NCI-H1417 (cell line): ENCODE results near the gene GLCE.
"Not testable (repeated sequence)": the region's sequence is repeated elsewhere in the genome, so short reads cannot be mapped to it uniquely, and the experiment has no call there.

Source experiments
- DNase-seq, 3 experiments: peaks; one replicate each; lab custom pipeline; 2025; lab: John Stamatoyannopoulos, UW

GLCE gene

DNA sequence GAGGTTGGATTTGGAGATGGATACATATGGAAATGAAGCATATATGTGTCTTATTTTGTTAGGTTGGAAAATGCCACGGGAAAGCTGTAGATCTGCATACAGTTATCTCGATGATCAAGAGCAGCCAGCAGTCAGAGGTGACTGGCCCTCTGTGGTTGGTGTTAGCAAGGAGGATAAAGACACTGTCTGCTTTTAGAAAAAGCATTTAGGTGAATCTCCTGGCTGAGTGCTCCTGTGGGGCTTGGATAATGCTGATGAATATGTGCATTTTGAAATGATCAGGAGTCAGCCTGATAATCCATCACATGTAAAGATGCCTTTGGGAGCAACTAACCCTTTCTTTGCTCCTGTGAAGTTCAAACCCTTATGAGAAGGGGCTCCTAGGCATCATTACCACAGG, 24.9 kb upstream of the GLCE start:
- DNase-seq, result no peak

DNA sequence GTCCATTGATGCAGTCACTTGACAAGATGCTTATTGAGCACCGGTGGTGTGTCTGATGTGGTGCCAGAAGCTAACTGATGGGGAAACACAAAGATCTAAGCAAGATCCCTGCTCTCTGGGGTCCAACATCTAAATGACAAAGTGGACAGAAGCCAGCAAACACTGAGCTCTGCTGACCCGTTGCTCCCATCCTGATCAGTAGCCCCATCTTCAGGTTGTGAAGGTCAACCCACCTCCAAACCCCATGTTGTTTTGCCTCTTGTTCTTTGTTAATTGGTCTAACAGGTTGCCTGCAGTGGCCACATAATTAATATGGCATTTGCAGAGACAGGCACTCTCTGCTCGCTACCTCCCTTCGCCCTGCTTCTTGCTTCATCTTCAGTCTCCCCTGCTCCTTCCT, 21.5 kb upstream of the GLCE start:
- peak in 1 of 3 experiments; percentile 48 for DNase-seq

DNA sequence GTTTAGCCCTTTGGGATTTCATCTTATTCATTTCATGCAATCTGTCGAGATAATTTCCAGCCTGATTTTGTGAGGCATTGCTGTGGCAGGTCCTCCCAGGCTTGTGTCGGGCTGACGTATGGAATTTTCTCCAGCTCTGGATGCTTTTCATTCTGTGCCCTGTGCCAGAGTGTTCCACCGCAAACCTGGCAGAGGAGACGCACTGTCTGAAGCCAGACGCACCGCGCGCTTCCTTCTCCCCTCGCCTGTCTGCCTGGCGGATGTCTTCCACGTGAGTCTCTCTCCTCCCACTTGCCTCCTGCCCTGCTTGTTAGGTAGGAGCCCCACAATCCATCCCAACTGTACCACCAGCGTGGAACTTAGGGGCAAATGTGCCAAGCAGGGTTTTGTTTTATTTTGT, 20.1 kb upstream of the GLCE start:
- no peak for DNase-seq

DNA sequence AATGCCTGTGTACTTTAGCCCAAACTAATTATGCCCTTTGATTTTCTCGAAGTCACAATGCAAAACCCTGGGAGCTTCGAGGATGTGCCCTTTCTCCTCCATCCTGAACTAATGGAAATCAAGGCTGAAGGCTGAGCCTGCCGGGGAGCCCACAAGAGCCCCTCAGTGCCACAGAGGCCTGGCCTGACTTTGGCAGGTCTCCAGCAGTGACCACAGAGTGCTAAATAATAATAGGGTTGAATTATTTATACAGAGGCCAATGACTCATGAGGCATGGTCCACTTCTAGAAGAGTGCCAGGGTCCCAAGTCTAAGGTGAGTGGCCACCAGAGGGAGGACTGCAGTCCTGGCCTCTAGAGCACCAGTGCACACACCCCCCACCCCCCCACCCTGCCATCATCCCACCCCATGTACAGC, 19.1 kb upstream of the GLCE start:
- DNase-seq, result peak in 2 of 3 experiments; percentile 46 to 86

DNA sequence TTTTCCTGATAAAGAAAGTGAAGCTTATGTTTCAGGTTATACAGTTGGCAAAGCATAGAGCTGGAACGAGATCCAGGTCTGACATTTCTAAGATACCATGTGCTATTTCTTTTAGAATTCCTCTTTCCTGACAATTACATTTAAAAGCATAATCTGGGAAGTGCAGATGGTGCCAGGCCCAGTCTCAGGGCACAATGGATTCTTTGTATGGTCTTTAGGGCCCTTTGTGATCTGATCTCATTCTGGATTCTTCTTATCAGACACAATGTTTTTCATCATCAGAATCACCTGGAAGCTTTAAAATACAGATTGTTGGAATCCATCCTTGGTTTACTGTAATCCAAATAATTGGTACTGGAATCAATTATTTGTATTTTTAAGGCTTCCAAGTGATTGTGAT, 18.6 kb upstream of the GLCE start:
- no peak for DNase-seq

DNA sequence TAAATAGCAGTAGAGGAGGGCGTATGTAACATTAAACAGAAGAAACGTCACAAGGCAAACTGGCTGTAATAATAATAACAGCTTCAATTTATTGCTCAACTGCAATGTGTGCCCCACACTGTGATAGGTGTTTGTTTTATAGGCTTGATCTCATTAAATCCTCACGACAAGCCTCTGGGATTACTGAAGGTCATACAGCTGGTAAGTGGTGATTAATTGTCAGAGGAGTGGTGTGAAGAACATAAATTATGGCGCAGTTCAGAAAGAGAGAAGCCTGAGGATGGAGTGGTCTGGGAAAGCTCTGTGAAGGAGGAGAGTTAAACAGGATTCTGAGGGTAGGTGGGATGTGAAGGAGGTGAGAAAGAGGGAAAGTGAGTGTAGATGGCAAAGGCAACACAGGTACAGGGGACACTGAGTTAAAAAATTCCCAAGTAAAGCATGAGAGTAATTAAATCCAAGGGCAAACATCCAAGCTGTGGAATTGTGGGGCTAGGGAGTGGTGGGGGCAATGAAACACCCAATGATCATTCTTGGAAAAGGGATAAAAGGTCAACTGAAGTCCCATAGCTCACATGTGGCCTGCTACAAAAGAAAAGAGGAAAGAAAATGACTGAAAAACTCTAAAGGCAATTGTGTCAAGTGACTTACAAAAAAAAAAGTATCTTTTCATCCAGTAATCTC, 16.5 kb upstream of the GLCE start:
- peak; percentile 15 to 99 (median 87) for DNase-seq

DNA sequence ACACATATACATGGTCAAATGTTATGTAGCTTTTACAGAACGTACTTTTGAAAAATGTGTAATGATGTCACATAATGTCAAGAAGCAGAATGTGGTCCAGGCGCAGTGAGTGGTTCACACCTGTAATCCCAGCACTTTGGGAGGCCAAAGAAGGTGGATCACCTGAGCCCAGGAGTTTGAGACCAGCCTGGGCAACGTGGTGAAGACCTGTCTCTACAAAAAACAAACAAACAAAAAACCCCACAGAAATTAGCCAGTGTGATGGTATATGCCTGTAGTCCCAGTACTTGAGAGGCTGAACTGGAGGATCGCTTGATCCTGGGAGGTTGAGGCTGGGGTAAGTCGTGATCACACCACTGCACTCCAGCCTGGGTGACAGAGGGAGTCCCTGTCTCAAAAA, 15.9 kb upstream of the GLCE start:
- peak in 1 of 3 experiments; percentile 44 for DNase-seq

DNA sequence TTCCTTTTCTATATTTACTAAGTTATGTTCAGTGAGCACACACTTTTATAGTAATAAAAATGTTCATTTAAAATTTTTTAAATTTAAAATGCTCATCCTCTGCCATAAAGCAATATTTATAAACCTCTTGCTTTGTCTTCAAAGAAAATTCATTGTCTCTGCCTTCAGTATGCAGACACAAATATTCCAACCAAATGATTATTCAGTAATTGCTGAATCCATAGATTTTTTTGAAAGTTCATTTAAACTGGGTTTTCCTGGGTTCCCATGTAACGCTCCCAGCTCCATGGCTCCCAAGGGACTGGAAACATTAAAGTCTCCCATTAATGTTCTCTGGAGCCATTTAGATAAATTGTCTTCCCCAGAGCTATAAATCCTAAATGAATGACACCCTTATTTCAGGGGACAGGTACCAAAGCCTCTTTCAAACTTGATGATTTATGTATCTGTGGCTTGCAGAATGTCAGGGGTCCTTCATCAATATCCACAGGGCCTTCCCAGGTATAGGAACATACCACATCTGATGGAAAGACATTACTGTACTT, 15.2 kb upstream of the GLCE start:
- peak in 2 of 3 experiments; percentile 58 to 82 for DNase-seq

DNA sequence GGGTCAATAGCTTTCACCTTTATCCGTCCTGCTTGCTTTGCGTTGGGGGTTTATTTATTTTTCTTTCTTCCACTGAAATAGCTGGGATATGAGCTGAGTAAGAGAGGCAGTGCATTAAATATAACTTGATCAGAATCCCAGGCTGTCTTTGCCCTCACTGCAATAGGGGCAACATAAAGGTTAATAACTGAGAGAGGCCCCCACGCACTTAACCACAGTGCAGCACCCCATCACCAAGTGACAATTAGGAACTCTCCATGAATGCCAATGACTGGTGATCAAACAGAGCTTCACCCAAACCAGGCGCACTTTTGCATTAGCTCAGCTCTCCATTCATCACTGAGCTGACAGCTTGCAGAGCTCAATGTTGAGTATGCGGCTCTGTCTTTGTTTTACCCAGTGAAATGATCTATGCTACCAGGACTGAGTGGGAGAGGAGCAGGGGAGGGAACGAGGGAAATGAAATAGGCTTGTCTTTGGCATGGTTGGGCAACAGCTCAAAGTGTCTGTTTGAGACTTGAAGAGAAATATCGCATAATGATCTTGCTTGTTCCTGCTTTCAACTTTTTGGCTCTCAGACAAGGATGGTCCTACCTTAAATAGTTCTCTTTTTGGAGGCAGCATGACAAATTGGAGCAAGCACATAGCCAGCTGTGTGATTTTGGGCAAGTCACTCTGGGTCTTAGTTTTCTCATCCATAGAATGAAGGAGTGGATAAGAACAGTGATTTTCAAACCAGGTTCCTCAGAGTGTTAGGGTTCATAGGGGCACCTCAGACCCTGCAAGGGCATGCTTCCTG, 14.5 kb upstream of the GLCE start:
- peak; percentile 28 to 91 (median 70) for DNase-seq

DNA sequence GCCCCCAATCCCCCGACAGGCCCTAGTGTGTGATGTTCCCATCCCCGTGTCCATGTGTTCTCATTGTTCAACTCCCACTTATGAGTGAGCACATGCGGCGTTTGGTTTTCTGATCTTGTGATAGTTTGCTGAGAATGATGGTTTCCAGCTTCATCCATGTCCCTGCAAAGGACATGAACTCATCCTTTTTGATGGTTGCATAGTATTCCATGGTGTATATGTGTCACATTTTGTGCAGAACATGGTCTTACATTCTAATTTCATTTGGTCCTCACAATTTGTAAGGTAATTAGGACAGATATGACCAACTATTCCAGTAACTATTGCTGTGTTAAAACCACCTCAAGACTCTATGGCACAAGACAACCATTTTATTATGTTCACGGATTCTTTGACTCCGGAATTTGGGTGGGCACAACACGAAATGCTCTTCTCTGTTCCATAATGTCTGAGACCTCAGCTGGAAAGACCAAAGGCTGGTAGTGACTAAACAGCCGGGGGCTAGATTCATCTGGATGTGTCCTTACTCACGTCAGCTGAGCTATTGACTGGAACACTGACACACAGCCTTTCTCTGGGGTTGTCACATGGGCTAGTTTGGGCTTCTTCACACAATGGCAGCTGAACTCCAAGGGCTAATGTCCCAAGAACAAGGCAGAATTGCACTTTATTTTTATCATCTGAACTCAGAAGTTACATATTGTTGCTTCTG, 13.6 kb upstream of the GLCE start:
- DNase-seq, result no peak

DNA sequence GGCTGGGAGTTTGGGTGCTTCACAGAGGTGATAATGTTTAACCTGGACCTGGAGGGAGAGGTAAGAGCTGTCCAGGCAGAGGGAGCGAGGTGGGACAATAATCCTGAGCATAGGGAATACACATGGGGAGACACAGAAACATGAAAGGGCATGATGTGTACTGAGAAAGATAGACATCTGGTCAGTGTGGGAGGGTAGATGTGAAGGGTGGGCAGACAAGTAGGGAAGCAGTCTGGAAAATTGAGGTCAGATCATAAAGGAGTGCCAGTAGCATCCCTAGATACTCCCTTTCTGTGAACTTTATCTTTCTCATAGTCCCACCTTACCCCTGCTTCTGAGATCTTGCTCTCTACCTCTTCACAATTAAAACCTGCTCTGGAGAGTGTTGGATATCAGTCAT, 12.0 kb upstream of the GLCE start:
- no peak for DNase-seq

DNA sequence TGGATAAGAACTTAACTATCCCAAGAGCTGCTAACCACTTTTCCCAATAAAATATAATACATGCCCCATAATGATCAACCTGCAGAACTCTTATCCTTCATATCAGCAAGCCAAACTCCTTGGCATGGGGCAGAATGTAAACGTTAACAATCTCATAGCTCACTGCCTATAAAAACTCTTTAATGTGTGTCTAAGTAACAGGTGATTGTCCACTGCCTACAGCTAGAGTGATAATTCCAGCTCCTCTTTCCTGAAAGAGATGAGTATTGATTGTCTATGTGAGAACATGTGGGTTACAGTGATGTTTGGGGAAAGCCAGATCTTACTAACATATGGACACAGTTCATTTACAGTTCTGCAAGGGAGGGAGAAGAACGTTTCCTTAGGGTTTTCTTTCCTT, 11.3 kb upstream of the GLCE start:
- no peak for DNase-seq

DNA sequence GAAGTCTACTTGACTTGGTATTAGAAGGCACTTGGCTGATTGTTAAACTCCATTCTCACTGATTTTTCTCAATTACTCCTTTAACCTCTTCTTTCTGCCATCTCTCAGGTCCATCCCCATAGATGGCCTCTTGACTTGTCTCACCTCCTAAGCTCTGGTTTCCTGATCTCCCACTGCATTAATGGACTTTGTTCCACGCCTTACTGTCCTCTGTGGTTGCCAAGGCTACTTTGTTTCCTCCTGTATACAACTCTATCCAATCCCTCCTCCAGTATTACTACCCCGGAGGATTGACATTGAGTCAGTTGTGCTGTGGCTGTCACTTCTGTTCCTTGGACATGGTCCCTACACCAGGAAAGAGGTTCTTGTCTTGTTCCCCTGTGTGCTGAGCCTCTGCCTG, 10.6 kb upstream of the GLCE start:
- peak in 1 of 3 experiments; percentile 37 for DNase-seq

DNA sequence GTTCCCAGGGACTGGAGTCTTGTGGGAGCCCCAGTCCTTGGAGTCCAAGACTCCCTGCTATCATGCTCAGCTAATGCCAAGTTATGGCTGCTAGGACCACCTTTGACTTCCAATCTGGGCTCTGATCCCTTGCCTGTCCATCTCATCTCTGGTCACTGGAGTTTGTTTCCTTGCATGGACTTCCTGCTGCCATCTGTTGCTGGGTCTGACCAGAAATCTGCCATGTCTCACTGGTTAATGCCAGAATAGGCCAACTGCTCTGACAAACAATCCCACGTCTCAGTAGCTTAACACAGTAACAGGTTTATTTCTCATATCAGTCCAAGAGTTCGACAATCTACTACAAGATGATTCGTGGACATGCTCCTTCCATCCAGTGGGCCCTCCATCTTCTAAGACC, 10.1 kb upstream of the GLCE start:
- DNase-seq, result no peak

DNA sequence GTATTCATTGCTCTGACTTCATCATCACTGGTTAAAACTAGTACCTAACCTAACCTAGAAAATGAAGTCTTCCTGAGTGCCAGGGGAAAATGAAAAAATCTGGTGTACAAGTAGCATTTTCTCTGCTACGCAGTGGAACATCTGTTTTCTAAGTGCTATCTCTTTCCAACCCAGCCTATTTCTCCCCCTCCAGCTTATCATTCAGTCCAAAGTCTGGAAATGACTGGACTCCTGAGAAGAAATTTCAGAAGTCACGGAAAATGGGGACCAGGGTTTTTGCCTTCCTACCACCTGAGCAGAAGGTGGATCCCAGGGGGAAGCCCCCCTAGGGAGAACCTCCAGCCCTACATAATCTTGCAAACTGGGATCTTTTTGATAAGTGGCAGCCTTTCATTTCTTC, 9.6 kb upstream of the GLCE start:
- no peak for DNase-seq

DNA sequence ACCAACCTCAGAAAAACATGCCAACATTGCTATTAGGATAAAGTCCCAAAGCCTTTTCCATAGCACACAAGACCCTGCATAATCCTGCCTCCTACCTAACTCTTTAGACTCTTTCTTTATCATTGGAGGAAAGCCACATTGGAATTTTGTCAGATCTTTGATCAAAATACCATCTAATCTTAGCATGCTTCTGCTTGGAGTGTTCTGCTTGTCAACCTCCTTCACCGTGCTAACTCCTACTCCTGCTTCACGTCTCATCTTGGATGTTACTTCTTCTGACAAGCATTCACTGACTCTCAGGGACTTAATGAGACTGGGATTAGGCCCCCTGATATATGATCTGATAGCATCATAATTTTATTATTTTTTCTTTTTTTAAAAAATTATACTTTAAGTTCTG, 7.4 kb upstream of the GLCE start:
- DNase-seq, result no peak

DNA sequence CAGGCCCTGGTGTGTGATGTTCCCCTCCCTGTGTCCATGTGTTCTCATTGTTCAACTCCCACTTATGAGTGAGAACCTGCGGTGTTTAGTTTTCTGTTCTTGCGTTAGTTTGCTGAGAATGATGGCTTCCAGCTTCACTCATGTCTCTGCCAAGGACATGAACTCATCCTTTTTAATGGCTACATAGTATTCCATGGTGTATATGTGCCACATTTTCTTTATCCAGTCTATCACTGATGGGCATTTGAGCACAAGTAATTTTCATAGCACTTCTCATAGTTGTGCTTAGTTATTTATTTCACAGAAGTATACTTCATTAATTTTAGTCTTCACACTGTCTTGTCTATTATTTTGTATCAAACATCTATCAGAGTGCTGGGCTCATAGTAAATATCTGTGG, 6.8 kb upstream of the GLCE start:
- DNase-seq, result not testable (repeated sequence)

DNA sequence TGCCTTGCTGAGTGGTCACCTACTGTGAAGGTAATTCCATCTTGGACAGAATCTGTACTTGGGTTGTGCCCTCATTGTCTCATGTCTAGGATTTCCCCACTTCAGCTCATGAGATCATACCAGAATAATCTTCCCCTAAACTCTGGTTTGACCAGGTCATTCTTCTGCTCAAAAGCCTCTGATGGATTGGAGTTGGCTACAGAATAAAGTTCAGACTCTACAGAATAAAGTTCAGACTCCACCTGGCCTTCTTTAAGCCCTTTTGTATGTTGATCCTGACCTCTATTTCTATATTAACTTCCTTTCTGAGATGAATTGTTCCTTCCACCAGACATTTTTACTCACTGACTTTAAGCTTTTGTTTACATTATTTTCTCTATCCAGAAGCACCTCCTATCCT, 6.4 kb upstream of the GLCE start:
- no peak for DNase-seq

DNA sequence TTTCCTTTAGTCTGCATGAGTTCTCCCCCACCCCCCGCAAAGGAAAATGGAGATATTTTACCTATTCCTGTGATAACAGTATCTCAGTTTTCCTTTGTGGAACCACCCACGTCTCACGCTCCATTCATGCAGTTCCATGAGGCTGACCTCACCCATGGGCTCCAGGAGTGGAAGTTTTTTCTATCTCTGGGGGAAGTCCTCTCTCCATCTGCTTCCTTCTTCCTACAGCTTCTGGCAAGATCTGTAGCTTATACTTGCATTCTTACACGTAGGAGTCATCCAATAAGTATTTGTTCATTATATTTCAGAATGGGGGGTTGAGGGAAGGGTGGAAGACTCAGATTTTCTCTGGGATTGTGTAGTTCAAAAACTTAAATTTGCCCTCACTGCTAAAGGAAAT, 5.8 kb upstream of the GLCE start:
- no peak for DNase-seq

DNA sequence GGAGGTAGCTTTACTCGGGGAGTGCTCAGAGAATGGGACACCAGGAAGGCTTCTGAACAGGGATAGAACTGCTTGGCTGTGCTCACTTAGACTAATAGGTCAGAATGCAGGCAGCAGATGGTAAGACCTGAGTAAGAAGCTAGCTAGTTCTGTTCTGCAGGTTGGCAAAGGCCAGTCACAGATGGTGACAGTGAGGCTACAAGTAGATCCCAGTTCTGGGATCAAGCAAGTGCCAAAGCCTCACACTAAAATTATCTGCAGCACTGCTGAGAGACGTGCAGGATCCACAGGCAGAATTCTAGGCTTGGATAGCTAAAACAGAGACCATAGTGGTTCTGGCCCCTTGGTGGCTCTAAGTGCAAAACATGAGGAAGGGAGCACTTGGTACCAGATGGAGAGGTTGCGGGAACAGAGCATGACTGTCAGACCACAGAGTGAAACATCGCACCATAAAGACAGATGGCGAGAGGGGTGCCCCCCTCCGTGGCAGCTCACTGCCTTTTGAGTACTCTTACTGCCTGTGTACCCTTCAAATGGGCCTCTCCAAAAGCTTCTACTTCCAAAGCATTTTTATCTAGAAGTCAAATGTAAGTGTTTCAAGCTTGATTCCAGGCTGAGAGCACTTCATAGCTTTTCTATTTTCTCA, 3.6 kb upstream of the GLCE start:
- peak in 1 of 3 experiments; percentile 79 for DNase-seq

DNA sequence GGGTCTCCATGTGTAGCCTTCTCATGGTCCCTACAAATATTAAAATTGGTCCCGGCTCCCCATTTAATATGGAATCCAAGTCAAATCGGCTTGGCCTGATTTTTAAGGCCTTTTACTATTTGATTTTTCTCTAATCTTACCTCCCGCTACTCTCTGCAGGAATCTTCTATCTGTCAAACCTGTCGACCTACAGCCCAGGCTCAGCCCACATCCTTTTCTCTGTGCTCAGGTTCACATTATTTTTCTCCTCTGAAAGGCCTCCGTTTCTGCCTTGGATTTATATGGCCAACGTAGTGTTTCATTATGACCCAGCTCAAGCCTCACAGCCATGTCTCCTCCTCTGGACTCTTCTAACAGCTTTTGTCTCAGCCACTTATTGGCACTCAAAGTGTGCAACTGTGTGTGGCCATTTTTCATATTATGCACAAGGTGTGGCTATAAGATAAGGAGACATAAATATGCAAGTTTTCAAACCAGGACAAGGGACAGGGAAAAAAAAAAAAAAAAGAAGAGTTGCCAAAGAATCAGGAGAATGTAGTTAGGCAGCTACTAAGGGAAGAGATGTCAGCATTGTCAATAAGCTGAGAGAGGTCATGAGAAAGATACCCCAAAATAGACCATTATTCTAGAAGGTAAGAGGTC, 2.1 kb upstream of the GLCE start:
- peak in 1 of 3 experiments; percentile 43 for DNase-seq

DNA sequence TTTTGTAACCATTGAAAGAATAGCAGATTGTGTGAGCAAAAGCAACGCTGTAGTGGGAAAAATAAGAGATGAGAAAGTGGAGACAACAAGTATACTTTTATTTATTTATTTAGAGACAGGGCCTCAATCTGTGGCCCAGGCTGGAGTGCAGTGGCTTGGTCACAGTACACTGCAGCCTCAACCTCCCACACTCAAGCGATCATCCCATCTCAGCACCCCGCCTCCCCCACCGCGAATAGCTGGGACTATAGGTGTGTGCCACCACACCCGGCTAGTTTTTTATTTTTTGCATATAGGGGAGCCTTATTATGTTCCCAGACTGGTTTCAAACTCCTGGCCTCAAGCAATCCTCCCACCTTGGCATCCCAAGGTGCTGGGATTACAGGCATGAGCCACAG, 1.6 kb upstream of the GLCE start:
- DNase-seq, result no peak
